Activated CD8-positive, alpha-beta T cell treated with anti-CD3 and anti-CD28 coated beads for 36 hours (primary cell): Measurements from ENCODE around the gene DNM3. TPM values are rescaled to one million over a fixed set of nuclear protein-coding genes. Genes with fewer than 3 reads are reported as not detected.

Experiments
- ATAC-seq: fragments of 200-7000 bp; cut with Tn5 transposase; one replicate; pipeline ENCODE4 v1.10.0; 2021; ENCODE audit warnings: mild to moderate bottlenecking, moderate library complexity
- CTCF ChIA-PET: fragments of 350-600 bp; sonication (Branson Sonifier 250); formaldehyde crosslinking; loops from one replicate; lab custom pipeline; 2021; ENCODE audit warnings: antibody characterized with exemption; lab: Charles Lee
- POLR2A ChIA-PET: fragments of 350-600 bp; sonication (Branson Sonifier 250); formaldehyde crosslinking; loops from one replicate; lab custom pipeline; 2021; ENCODE audit warnings: antibody characterized with exemption; lab: Charles Lee
- DNase-seq: peaks from one replicate; pipeline ENCODE4 v3.0.0-alpha.2; 2020
- H3K27ac Mint-ChIP-seq: one replicate; pipeline ENCODE4 v1.8.0; 2021; ENCODE audit warnings: mild to moderate bottlenecking, mixed read lengths
- H3K27me3 Mint-ChIP-seq: one replicate; pipeline ENCODE4 v1.8.0; 2021; ENCODE audit warnings: mixed read lengths
- H3K36me3 Mint-ChIP-seq: one replicate; pipeline ENCODE4 v1.8.0; 2021; ENCODE audit warnings: low read depth, mixed read lengths
- H3K4me1 Mint-ChIP-seq: one replicate; pipeline ENCODE4 v1.8.0; 2021; ENCODE audit warnings: low read depth, mixed read lengths
- H3K4me3 Mint-ChIP-seq: one replicate; pipeline ENCODE4 v1.8.0; 2021; ENCODE audit warnings: mild to moderate bottlenecking, moderate library complexity, mixed read lengths
- H3K9me3 Mint-ChIP-seq: one replicate; pipeline ENCODE4 v1.8.0; 2021; ENCODE audit warnings: mixed read lengths
- intact Hi-C: fragments of 100-400 bp; cut with micrococcal nuclease; formaldehyde crosslinking; loops from one replicate; pipeline ENCODE4 v1.10.0; 2022
- total RNA-seq, 2 experiments: library from RNA; stranded (reverse); gene quantifications; one replicate each; pipeline ENCODE4 v1.2.3, GENCODE V29; 2021
- TF ChIP-seq, protein P1 (sequence below): fragments of 200-600 bp; IDR thresholded peaks from one replicate; pipeline ENCODE4 v1.8.0; 2022; ENCODE audit warnings: antibody characterized with exemption, mild to moderate bottlenecking

The DNM3 gene
- total RNA-seq, 2 experiments from 2014 or later = 0.58 to 1.1 TPM

- Mint-ChIP-seq H3K36me3 (no peaks in the 10 kb centered on the region), H3K9me3 (no peaks in the 10 kb centered on the region), H3K4me1 (peaks cover 81% of the 10 kb centered on the region), H3K4me3 (no peak overlapping the region), H3K27ac (peak overlapping the region; percentile 85), H3K27me3 (no peaks in the 10 kb centered on the region)
- intact Hi-C loops = loop anchor here (5.0 to 10.0 kb wide), 5 partner anchors 38 to 391 kb away; no protein-coding TSS in a partner anchor
- CTCF ChIA-PET = interaction anchor here (1.4 to 2.3 kb wide), 4 partner anchors 37 to 393 kb away, joined by 4 to 11 read pairs (median 6); no protein-coding TSS in a partner anchor
- ATAC-seq (no peak), DNase-seq (no peak)
- POLR2A ChIA-PET = interaction anchor here (1.0 to 3.0 kb wide), 2 partner anchors 37 to 236 kb away, joined by 3 to 17 read pairs; no protein-coding TSS in a partner anchor
- TF ChIP-seq, protein P1, sequence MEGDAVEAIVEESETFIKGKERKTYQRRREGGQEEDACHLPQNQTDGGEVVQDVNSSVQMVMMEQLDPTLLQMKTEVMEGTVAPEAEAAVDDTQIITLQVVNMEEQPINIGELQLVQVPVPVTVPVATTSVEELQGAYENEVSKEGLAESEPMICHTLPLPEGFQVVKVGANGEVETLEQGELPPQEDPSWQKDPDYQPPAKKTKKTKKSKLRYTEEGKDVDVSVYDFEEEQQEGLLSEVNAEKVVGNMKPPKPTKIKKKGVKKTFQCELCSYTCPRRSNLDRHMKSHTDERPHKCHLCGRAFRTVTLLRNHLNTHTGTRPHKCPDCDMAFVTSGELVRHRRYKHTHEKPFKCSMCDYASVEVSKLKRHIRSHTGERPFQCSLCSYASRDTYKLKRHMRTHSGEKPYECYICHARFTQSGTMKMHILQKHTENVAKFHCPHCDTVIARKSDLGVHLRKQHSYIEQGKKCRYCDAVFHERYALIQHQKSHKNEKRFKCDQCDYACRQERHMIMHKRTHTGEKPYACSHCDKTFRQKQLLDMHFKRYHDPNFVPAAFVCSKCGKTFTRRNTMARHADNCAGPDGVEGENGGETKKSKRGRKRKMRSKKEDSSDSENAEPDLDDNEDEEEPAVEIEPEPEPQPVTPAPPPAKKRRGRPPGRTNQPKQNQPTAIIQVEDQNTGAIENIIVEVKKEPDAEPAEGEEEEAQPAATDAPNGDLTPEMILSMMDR = no peak
These were observed 554.3 kb downstream of the DNM3 start for GRCh38 chr1:172395576-172395975.

- no peak for ATAC-seq
- Mint-ChIP-seq H3K4me1 (peaks cover 77% of the 10 kb centered on the region), H3K9me3 (no peaks in the 10 kb centered on the region), H3K27me3 (no peaks in the 10 kb centered on the region), H3K4me3 (no peak overlapping the region), H3K36me3 (no peaks in the 10 kb centered on the region), H3K27ac (no peak overlapping the region)
- TF ChIP-seq, protein P1 = no peak
- intact Hi-C loops = loop anchor here (5.0 to 10.0 kb wide), 5 partner anchors 40 to 392 kb away; no protein-coding TSS in a partner anchor
- DNase-seq = peak; percentile 6
- ChIA-PET POLR2A (no interaction called here), CTCF (interaction anchor here (1.0 to 2.2 kb wide), 2 partner anchors 39 to 308 kb away, joined by 3 to 10 read pairs; no protein-coding TSS in a partner anchor)
These were observed 555.9 kb downstream of the DNM3 start for GRCh38 chr1:172397221-172397620.

DNA sequence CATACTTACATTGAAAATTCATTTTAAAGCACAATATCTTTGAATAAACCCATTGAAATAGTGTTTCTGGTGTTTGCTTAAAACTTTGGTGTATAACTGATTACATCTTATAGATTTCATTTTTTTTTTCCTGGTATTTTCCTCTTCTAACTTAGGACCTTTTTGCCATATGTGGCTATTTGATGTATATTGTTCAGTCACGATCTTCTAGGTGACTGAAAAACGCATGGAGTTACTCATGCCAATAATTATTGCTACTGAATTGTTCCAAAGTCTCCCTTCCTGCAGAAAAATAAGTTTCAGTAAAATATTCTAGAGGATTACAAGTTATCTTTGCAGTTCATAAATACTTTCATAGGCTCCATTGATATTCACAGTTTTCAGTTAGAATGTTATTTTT, 556.3 kb downstream of the DNM3 start:
- CTCF ChIA-PET = interaction anchor here (1.0 to 7.8 kb wide), 5 partner anchors 16 to 395 kb away, joined by 3 to 41 read pairs (median 10); no protein-coding TSS in a partner anchor
- no peak for ATAC-seq
- TF ChIP-seq, protein P1 = no peak
- intact Hi-C loops = loop anchor here (5.0 to 10.0 kb wide), 5 partner anchors 40 to 393 kb away; no protein-coding TSS in a partner anchor
- no peak for DNase-seq
- Mint-ChIP-seq H3K9me3 (no peaks in the 10 kb centered on the region), H3K27ac (no peak overlapping the region), H3K4me1 (peaks cover 77% of the 10 kb centered on the region), H3K4me3 (no peak overlapping the region), H3K36me3 (no peaks in the 10 kb centered on the region), H3K27me3 (no peaks in the 10 kb centered on the region)
- POLR2A ChIA-PET = no interaction called here

DNA sequence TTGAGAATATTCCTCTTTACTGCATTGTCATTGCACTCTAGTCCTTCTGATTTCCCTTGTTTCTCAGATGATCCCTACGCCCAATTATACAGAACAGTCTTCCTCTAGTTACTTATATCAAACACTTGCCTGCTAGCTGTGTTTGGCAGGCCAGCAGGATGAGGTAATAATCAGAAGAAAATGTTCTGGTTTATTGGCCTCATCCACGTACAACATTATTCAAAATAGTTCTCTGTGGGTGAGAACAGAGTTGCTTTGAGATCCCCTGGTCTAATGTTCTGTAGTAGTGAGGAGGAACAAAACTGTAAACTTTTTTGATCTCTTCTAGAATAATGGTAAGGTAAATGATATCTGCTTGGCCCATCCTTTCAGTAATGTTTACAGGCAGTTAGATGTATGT, 556.9 kb downstream of the DNM3 start:
- no peak overlapping the region for H3K27ac Mint-ChIP-seq
- ATAC-seq = no peak
- H3K4me1 Mint-ChIP-seq = peaks cover 76% of the 10 kb centered on the region

More for the DNA sequence above, 556.9 kb downstream of the DNM3 start:
- DNase-seq = no peak
- ChIA-PET POLR2A (no interaction called here), CTCF (interaction anchor here (1.0 to 7.8 kb wide), 11 partner anchors 11 to 396 kb away, joined by 3 to 41 read pairs (median 8); no protein-coding TSS in a partner anchor)
- no peaks in the 10 kb centered on the region for H3K36me3 Mint-ChIP-seq
- TF ChIP-seq, protein P1 = no peak
- intact Hi-C loops = loop anchor here (5.0 to 10.0 kb wide), 5 partner anchors 41 to 393 kb away; no protein-coding TSS in a partner anchor
- no peaks in the 10 kb centered on the region for H3K9me3 Mint-ChIP-seq
- H3K27me3 Mint-ChIP-seq = no peaks in the 10 kb centered on the region
- no peak overlapping the region for H3K4me3 Mint-ChIP-seq
